GM19240 (cell line): ENCODE results near the gene IFNA5.

ENCODE experiments used
- DNase-seq: peaks from one replicate; pipeline ENCODE4 v3.0.0; 2011; ENCODE audit warnings: low spot score; ENCODE audit not compliant: insufficient read length

Gene IFNA5

GRCh38 chr9:21294364-21294774 is 10.7 kb downstream of the IFNA5 start:
- no peak for DNase-seq

- no peak for DNase-seq
Observed at GRCh38 chr9:21289848-21290247, 15.3 kb downstream of the IFNA5 start.

- no peak for DNase-seq
Observed at GRCh38 chr9:21287280-21287679, 17.8 kb downstream of the IFNA5 start.

- DNase-seq: no peak
Observed at GRCh38 chr9:21286659-21287058, 18.5 kb downstream of the IFNA5 start.

GRCh38 chr9:21286099-21286498 is 19.0 kb downstream of the IFNA5 start:
- no peak for DNase-seq

- no peak for DNase-seq
Observed at GRCh38 chr9:21281275-21281674, 23.8 kb downstream of the IFNA5 start.

- no peak for DNase-seq
Observed at GRCh38 chr9:21268347-21268657, 36.8 kb downstream of the IFNA5 start.

GRCh38 chr9:21267485-21268346 is 37.4 kb downstream of the IFNA5 start:
- DNase-seq: no peak

GRCh38 chr9:21266733-21267484 is 38.2 kb downstream of the IFNA5 start:
- no peak for DNase-seq

GRCh38 chr9:21265421-21266189 is 39.5 kb downstream of the IFNA5 start:
- DNase-seq: no peak

- DNase-seq: no peak
Observed at GRCh38 chr9:21255538-21256212, 49.4 kb downstream of the IFNA5 start.
